ENCODE results near the gene PRKCB. TPM values are rescaled to one million over a fixed set of nuclear protein-coding genes. Genes with fewer than 3 reads are reported as not detected.
"Not testable (repeated sequence)": the region's sequence is repeated elsewhere in the genome, so short reads cannot be mapped to it uniquely, and the experiment has no call there.

PRKCB gene
- total RNA-seq, 4 donors from 2014 or later: 7.4 to 21.6 (median 12.9) TPM

GRCh38 chr16:24232936-24233335 is 397.2 kb downstream of the PRKCB start:
- intact Hi-C loops (cut with DNase I; ENCODE audit: low total_unique reads): no loop called here
- TF ChIP-seq POLR2A (IDR thresholded peaks at IDR 0.05): no peak
- TF ChIP-seq, protein P1, sequence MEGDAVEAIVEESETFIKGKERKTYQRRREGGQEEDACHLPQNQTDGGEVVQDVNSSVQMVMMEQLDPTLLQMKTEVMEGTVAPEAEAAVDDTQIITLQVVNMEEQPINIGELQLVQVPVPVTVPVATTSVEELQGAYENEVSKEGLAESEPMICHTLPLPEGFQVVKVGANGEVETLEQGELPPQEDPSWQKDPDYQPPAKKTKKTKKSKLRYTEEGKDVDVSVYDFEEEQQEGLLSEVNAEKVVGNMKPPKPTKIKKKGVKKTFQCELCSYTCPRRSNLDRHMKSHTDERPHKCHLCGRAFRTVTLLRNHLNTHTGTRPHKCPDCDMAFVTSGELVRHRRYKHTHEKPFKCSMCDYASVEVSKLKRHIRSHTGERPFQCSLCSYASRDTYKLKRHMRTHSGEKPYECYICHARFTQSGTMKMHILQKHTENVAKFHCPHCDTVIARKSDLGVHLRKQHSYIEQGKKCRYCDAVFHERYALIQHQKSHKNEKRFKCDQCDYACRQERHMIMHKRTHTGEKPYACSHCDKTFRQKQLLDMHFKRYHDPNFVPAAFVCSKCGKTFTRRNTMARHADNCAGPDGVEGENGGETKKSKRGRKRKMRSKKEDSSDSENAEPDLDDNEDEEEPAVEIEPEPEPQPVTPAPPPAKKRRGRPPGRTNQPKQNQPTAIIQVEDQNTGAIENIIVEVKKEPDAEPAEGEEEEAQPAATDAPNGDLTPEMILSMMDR (IDR thresholded peaks at IDR 0.05): no peak
- no peak overlapping the region for H3K4me3 ChIP-seq (ENCODE audit: low read depth, poor library complexity, severe bottlenecking)
- DNase-seq (ENCODE audit: low spot score in 2 of 2): no peak
- 54 to 85% methylated on average over 2 of the region's 2 CpGs for WGBS, 2 donors

GRCh38 chr16:24234737-24235136 is 399.0 kb downstream of the PRKCB start:
- WGBS, 2 donors: 55 to 64% methylated on average over 5 of the region's 5 CpGs
- no peak overlapping the region for H3K4me3 ChIP-seq (ENCODE audit: low read depth, poor library complexity, severe bottlenecking)
- intact Hi-C loops (cut with DNase I; ENCODE audit: low total_unique reads): no loop called here
- no peak for DNase-seq (ENCODE audit: low spot score in 2 of 2)
- TF ChIP-seq, protein P1 (IDR thresholded peaks at IDR 0.05): no peak
- TF ChIP-seq POLR2A (IDR thresholded peaks at IDR 0.05): no peak

DNA sequence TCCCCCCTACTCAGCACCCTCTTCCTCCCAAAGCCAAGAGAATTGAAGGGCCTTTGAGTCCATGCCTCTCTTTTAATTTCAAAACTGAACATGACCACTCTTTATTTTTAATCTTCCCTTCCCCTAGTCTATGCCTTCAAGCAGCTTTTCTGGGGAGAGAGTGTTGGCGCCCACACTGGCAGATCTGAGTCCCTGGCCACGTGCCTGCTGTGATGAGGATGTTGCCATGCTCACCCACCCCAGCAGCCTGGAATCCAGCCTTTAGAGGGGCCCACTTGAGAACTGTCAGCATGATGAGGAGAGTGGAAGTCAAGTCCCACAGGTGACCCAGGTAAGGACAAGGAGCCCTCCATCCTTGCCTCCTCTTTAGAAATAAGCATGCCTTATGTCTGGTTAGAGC is 400.0 kb downstream of the PRKCB start:
- TF ChIP-seq, protein P1 (IDR thresholded peaks at IDR 0.05): no peak
- no peak for TF ChIP-seq POLR2A (IDR thresholded peaks at IDR 0.05)
- H3K4me3 ChIP-seq (ENCODE audit: low read depth, poor library complexity, severe bottlenecking): no peak overlapping the region
- WGBS, 2 donors: 56 to 62% methylated on average over 2 of the region's 2 CpGs
- no peak for DNase-seq (ENCODE audit: low spot score in 2 of 2)
- intact Hi-C loops (cut with DNase I; ENCODE audit: low total_unique reads): no loop called here

GRCh38 chr16:24238846-24239245 is 403.1 kb downstream of the PRKCB start:
- 58 to 66% methylated on average over 2 of the region's 2 CpGs for WGBS, 2 donors
- H3K4me3 ChIP-seq (ENCODE audit: low read depth, poor library complexity, severe bottlenecking); intact Hi-C loops (cut with DNase I; ENCODE audit: low total_unique reads); DNase-seq (ENCODE audit: low spot score in 2 of 2): not testable (repeated sequence)

DNA sequence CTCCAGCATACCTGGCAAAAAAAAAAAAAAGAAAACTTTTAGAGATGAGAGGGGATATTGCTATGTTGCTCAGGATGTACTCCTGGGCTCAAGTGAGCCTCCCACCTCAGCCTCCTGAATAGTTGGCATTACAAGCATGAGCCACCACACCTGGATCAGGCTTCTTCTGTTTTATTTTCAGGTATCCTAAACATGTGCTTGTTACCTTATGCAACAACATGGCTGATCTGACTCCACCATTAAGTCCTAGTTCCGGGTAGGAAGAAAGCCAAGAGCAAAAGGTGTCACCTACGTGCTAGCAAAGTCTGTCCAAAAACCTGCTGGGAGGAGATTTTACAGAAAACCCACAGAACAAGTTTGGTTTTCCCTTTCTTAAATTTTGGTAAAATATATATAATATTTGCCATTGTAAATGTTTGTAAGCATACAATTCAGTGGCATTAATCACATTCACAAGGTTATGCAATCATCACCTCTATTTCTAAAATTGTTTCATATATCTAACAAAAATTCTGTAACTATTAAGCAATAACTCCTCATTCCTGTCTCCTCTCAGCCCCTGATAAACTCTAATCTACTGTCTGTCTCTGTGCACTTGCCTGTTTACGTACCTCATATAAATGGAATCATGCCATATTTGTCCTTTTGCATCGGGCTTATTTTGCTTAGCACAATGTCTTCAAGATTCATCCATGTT is 411.3 kb downstream of the PRKCB start:
- intact Hi-C loops (cut with DNase I; ENCODE audit: low total_unique reads): no loop called here

GRCh38 chr16:24253192-24253591 is 417.4 kb downstream of the PRKCB start:
- DNase-seq (ENCODE audit: low spot score in 2 of 2): no peak
- WGBS, 2 donors: 10 to 19% methylated on average over 7 of the region's 7 CpGs
- intact Hi-C loops (cut with DNase I; ENCODE audit: low total_unique reads): loop anchor here (10.0 kb wide), 1 partner anchor 208 kb away; no protein-coding TSS in a partner anchor
- TF ChIP-seq, protein P1 (IDR thresholded peaks at IDR 0.05): no peak
- no peak for TF ChIP-seq POLR2A (IDR thresholded peaks at IDR 0.05)
- H3K4me3 ChIP-seq (ENCODE audit: low read depth, poor library complexity, severe bottlenecking): no peak overlapping the region

More for the DNA sequence above, 411.3 kb downstream of the PRKCB start:
- WGBS, 2 donors: 75 to 81% methylated on average over 4 of the region's 4 CpGs
- H3K4me3 ChIP-seq (ENCODE audit: low read depth, poor library complexity, severe bottlenecking): no peak overlapping the region
- DNase-seq (ENCODE audit: low spot score in 2 of 2): no peak
- no peak for TF ChIP-seq POLR2A (IDR thresholded peaks at IDR 0.05)
- TF ChIP-seq, protein P1 (IDR thresholded peaks at IDR 0.05): no peak
